Measurements from ENCODE around the gene APOBEC4. TPM values are rescaled to one million over a fixed set of nuclear protein-coding genes. Genes with fewer than 3 reads are reported as not detected.

The APOBEC4 gene
- total and polyA plus RNA-seq, 2 of the 13 experiments (the other 11 are each of a cell fraction or from before 2014, with no cell fraction given), result not detected

DNA sequence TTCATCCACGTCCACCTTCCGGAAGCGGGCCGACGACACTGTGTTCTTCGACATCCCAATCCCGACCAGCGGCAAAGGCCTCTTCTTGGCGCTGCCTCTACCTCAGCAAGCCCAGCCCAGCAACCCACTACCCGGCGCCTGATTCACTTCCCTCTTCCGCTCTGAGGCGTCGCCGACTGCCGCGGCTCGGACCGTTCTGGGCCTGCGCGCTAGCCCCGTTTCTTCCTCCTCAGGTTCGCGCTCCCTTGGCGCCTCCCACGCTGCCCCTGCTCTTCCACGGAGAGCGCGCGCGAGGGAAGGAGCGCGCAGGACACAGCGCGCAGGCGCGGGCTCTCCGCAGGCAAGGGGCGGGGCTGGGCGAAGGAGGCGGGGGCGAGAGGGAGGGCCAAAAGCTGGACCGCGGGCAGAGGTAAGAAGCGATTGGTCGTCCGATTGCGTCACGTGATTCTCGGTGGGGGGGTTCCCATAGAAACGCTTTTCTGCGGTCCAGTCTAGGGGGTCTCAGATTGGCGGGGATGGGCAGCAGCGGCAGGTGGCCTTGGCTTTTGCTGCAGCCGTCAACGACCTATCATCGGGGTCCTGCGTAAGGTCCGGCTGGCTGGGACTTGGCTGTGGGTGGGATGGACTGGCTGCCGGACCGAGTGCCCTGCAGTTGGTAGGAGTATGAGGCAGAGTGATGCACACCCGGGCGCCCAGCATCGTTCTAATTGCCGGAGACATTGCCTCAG is 17.3 kb downstream of the APOBEC4 start, which contains the start of gene ARPC5:
ARPC5 (minus strand) TSS at position 178 of the 728 bp plus-strand sequence; CDS start at position 54, 124 bp downstream.
- H3K4me2 ChIP-seq (ENCODE audit: low read depth, low read length), result peak within 1 kb of the TSS; percentile 79
- H3K4me3 ChIP-seq (replicated peaks in 1 of 3; ENCODE audit: insufficient read depth in 1 of 3, low read depth in 2 of 3, low read length in 3 of 3), result peak within 1 kb of the TSS; percentile 89 to 97 (median 91)
- peak within 1 kb of the TSS; percentile 97 for H2AFZ ChIP-seq (ENCODE audit: low read length)
- CTCF ChIA-PET (ENCODE audit: low intra/inter-chr PET ratio, low total read pairs), result no interaction called here
- peak; percentile 90 for ATAC-seq
- in situ Hi-C loops (cut with HindIII; ENCODE audit: extremely low pct_ligation_motif_present, low pct_unique_long_range_greater_than_20kb), result no loop called here
- peaks cover 2% of the 10 kb centered on the region; the same call in 1 of the 2 replicates for H4K20me1 ChIP-seq (ENCODE audit: insufficient read depth, low read length)
- no peak for FAIRE-seq
- no TSS peak for BruUV-seq (replicated peaks)
- WGBS (ENCODE audit: low lambda C conversion rate), result under 1% methylated on average over 15 of the region's 65 CpGs
- peak; percentile 90 for DNase-seq (ENCODE audit: low spot score)
- intact Hi-C loops (cut with micrococcal nuclease; ENCODE audit: unreplicated experiment), result loop anchor here (5.0 to 10.0 kb wide), 4 partner anchors 49 to 282 kb away; partner anchors contain the start of gene SMG7
- no peaks in the 10 kb centered on the region for H3K9me3 ChIP-seq (ENCODE audit: low read length)
- POLR2A ChIA-PET, result no interaction called here
- H3K4me1 ChIP-seq (ENCODE audit: insufficient read depth, low read length), result peaks cover 73% of the 10 kb centered on the region
- H3K79me2 ChIP-seq (ENCODE audit: insufficient read depth, low read length), result peaks cover 43% of the 10 kb centered on the region
- H3K27me3 ChIP-seq (ENCODE audit: control insufficient read depth in 1 of 2, insufficient read depth in 2 of 2, low read length in 2 of 2), result no peaks in the 10 kb centered on the region
- peaks cover under 1 to 1% of the 10 kb centered on the region in 2 experiments; a peak in 1 of 5 replicates for H3K36me3 ChIP-seq (replicated peaks in 1 of 2; ENCODE audit: control insufficient read depth in 1 of 2, insufficient read depth in 2 of 2, low read length in 2 of 2)
- H3K27ac ChIP-seq (ENCODE audit: extremely low read length, insufficient read depth, low read length), result peak within 1 kb of the TSS; percentile 84
- peak within 1 kb of the TSS; percentile 91 for H3K9ac ChIP-seq (ENCODE audit: insufficient read depth, low read depth, low read length)
- no peak for TF ChIP-seq ZNF660 (CRISPR knock-in tag; IDR thresholded peaks at IDR 0.05; ENCODE audit: borderline replicate concordance, low read depth)
- no peak for TF ChIP-seq DR1 (CRISPR knock-in tag; IDR thresholded peaks at IDR 0.05)
- peak; percentile 92 for TF ChIP-seq ZFX (CRISPR knock-in tag; IDR thresholded peaks at IDR 0.05; ENCODE audit: low read depth)
- TF ChIP-seq, protein P1, sequence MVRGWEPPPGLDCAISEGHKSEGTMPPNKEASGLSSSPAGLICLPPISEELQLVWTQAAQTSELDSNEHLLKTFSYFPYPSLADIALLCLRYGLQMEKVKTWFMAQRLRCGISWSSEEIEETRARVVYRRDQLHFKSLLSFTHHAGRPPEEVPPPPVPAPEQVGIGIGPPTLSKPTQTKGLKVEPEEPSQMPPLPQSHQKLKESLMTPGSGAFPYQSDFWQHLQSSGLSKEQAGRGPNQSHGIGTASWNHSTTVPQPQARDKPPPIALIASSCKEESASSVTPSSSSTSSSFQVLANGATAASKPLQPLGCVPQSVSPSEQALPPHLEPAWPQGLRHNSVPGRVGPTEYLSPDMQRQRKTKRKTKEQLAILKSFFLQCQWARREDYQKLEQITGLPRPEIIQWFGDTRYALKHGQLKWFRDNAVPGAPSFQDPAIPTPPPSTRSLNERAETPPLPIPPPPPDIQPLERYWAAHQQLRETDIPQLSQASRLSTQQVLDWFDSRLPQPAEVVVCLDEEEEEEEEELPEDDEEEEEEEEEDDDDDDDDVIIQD (CRISPR knock-in tag; IDR thresholded peaks at IDR 0.05; ENCODE audit: low read depth), result peak; percentile 80
- no peak for TF ChIP-seq CENPT (CRISPR knock-in tag; IDR thresholded peaks at IDR 0.05; ENCODE audit: low read depth)
- TF ChIP-seq PHF20 (CRISPR knock-in tag; IDR thresholded peaks at IDR 0.05), result peak; percentile 77
- no peak for TF ChIP-seq ZNF564 (CRISPR knock-in tag; IDR thresholded peaks at IDR 0.05)
- TF ChIP-seq TMF1 (CRISPR knock-in tag; IDR thresholded peaks at IDR 0.05; ENCODE audit: low read depth), result no peak
- TF ChIP-seq, protein P2, sequence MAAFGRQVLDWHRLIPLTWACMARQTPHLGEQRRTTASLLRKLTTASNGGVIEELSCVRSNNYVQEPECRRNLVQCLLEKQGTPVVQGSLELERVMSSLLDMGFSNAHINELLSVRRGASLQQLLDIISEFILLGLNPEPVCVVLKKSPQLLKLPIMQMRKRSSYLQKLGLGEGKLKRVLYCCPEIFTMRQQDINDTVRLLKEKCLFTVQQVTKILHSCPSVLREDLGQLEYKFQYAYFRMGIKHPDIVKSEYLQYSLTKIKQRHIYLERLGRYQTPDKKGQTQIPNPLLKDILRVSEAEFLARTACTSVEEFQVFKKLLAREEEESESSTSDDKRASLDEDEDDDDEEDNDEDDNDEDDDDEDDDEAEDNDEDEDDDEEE (CRISPR knock-in tag; IDR thresholded peaks at IDR 0.05), result peak; percentile 74; the same call in 1 of the 2 replicates
- TF ChIP-seq RAD21 (CRISPR knock-in tag; IDR thresholded peaks at IDR 0.05), result no peak
- TF ChIP-seq ZNF550 (CRISPR knock-in tag; IDR thresholded peaks at IDR 0.05; ENCODE audit: borderline replicate concordance), result 0 out of 2 replicates have a peak, but pooled peaks have one; percentile 48
- 0 out of 2 replicates have a peak, but pooled peaks have one; percentile 65 for TF ChIP-seq MAF1 (CRISPR knock-in tag; IDR thresholded peaks at IDR 0.05; ENCODE audit: borderline replicate concordance)
- no peak for TF ChIP-seq ZBTB21 (CRISPR knock-in tag; IDR thresholded peaks at IDR 0.05)
- 0 out of 2 replicates have a peak, but pooled peaks have one; percentile 66 for TF ChIP-seq NFKB2 (CRISPR knock-in tag; IDR thresholded peaks at IDR 0.05; ENCODE audit: borderline replicate concordance)
- 0 out of 2 replicates have a peak, but pooled peaks have one; percentile 41 for TF ChIP-seq SIN3A (IDR thresholded peaks at IDR 0.05; ENCODE audit: borderline replicate concordance, low read depth, low read length)
- TF ChIP-seq SAP130 (CRISPR knock-in tag; IDR thresholded peaks at IDR 0.05; ENCODE audit: low read depth), result peak; percentile 81
- TF ChIP-seq SRY (CRISPR knock-in tag; IDR thresholded peaks at IDR 0.05), result 0 out of 2 replicates have a peak, but pooled peaks have one; percentile 57
- peak; percentile 56; the same call in 1 of the 2 replicates for TF ChIP-seq RFXAP (CRISPR knock-in tag; IDR thresholded peaks at IDR 0.05; ENCODE audit: borderline replicate concordance)
- no peak for TF ChIP-seq BRCA1 (CRISPR knock-in tag; IDR thresholded peaks at IDR 0.05)
- TF ChIP-seq ZNF383 (CRISPR knock-in tag; IDR thresholded peaks at IDR 0.05; ENCODE audit: borderline replicate concordance), result 0 out of 2 replicates have a peak, but pooled peaks have one; percentile 34
- TF ChIP-seq RXRB (CRISPR knock-in tag; IDR thresholded peaks at IDR 0.05; ENCODE audit: borderline replicate concordance), result peak; percentile 28; the same call in 1 of the 2 replicates
- TF ChIP-seq, protein P3, sequence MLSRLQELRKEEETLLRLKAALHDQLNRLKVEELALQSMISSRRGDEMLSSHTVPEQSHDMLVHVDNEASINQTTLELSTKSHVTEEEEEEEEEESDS (CRISPR knock-in tag; IDR thresholded peaks at IDR 0.05; ENCODE audit: borderline replicate concordance), result no peak
